Measurements from ENCODE around the gene PISD.

GRCh38 chr22:31584804-31585160 is 77.2 kb downstream of the PISD start:
- TF ChIP-seq CTCF (conservative IDR thresholded peaks at IDR 0.05 in 1 of 2, IDR thresholded peaks at IDR 0.05 in 1 of 2; ENCODE audit: extremely low read depth in 1 of 2, insufficient read depth in 1 of 2, low read depth in 1 of 2, low read length in 2 of 2) = no peak
- no peak for TF ChIP-seq EZH2 (IDR thresholded peaks at IDR 0.05; ENCODE audit: borderline replicate concordance, low read length)

Measured in mammary epithelial cell (primary cell).